ENCODE results near the gene ADAMTS12. TPM values are rescaled to one million over a fixed set of nuclear protein-coding genes. Genes with fewer than 3 reads are reported as not detected.
A peak's percentile ranks its signal among the peaks of the same experiment; 100 is the strongest.

The ADAMTS12 gene
- total and polyA plus RNA-seq, 10 of the 15 experiments (the other 5 are each of a cell fraction or from before 2014, with no cell fraction given): 0.11 to 35.8 (median 20.7) TPM

GRCh38 chr5:33659526-33660169, 232.1 kb downstream of the ADAMTS12 start (continued):
- TF ChIP-seq PRDM15 (CRISPR knock-in tag; IDR thresholded peaks at IDR 0.05): no peak
- TF ChIP-seq HDGF (IDR thresholded peaks at IDR 0.05): no peak
- no peak for TF ChIP-seq MTA3 (IDR thresholded peaks at IDR 0.05; ENCODE audit: borderline replicate concordance, low read length)
- TF ChIP-seq CBX3 (IDR thresholded peaks at IDR 0.05; ENCODE audit: borderline replicate concordance, low read depth): no peak
- TF ChIP-seq MAX (IDR thresholded peaks at IDR 0.05; ENCODE audit: low read depth, low read length): no peak
- TF ChIP-seq SREBF1 (IDR thresholded peaks at IDR 0.05; ENCODE audit: low read length): no peak

- in situ Hi-C loops (cut with MboI) (no loop called here), intact Hi-C loops (cut with micrococcal nuclease; ENCODE audit: unreplicated experiment) (no loop called here)
- ChIA-PET POLR2A (no interaction called here), RAD21 (ENCODE audit: unreplicated experiment) (interaction anchor here (1.4 kb wide), 1 partner anchor 276 kb away, joined by 4 read pairs; no protein-coding TSS in a partner anchor), CTCF (interaction anchor here (0.8 to 1.5 kb wide), 3 partner anchors 8 to 17 kb away, joined by 3 read pairs; no protein-coding TSS in a partner anchor), SMC1A (ENCODE audit: uncharacterized antibody, unreplicated experiment) (interaction anchor here (0.6 to 1.6 kb wide), 4 partner anchors 18 to 274 kb away, joined by 3 read pairs; no protein-coding TSS in a partner anchor)
- DNase-seq (ENCODE audit: low read depth, low spot score) (no peak), FAIRE-seq (peak; percentile 52), ATAC-seq (no peak)
- Histone ChIP-seq H3K27me3 (replicated peaks in 1 of 2; ENCODE audit: control insufficient read depth in 2 of 2, insufficient read depth in 2 of 2, low read length in 1 of 2) (no peaks in the 10 kb centered on the region), H3K27ac (ENCODE audit: control insufficient read depth, insufficient read depth) (no peak overlapping the region), H3K4me3 (no peak overlapping the region), H3K36me3 (ENCODE audit: control insufficient read depth in 2 of 2, insufficient read depth in 2 of 2, low read length in 1 of 2) (no peaks in the 10 kb centered on the region; a peak in 2 of 4 replicates), H3K79me2 (ENCODE audit: control insufficient read depth, insufficient read depth, low read length) (no peaks in the 10 kb centered on the region), H3K9ac (ENCODE audit: control insufficient read depth, insufficient read depth, low read length) (no peak overlapping the region), H3K9me3 (replicated peaks; ENCODE audit: control insufficient read depth, insufficient read depth, low read length) (no peaks in the 10 kb centered on the region), H2AFZ (ENCODE audit: control insufficient read depth, low read depth, low read length) (no peak overlapping the region), H3K4me1 (ENCODE audit: control insufficient read depth, insufficient read depth, low read length) (no peaks in the 10 kb centered on the region), H3K4me2 (ENCODE audit: control insufficient read depth, insufficient read depth) (no peak overlapping the region), H4K20me1 (ENCODE audit: control insufficient read depth, insufficient read depth) (no peaks in the 10 kb centered on the region)
- 79% methylated on average over 5 of the region's 5 CpGs for WGBS (ENCODE audit: insufficient coverage, insufficient replicate concordance, low lambda C conversion rate, missing lambda C conversion rate)
- BruUV-seq (replicated peaks): no TSS peak
- TF ChIP-seq ASH2L (IDR thresholded peaks at IDR 0.05; ENCODE audit: borderline replicate concordance, low read depth): no peak
- no peak for TF ChIP-seq BCLAF1 (IDR thresholded peaks at IDR 0.05)
- no peak for TF ChIP-seq CTCF (IDR thresholded peaks at IDR 0.05 in 2 of 3, conservative IDR thresholded peaks at IDR 0.05 in 1 of 3; ENCODE audit: control insufficient read depth in 2 of 3, extremely low read depth in 1 of 3, insufficient read depth in 1 of 3, low read depth in 3 of 3, low read length in 3 of 3)
- TF ChIP-seq CBX3 (IDR thresholded peaks at IDR 0.05; ENCODE audit: borderline replicate concordance, low read depth): no peak
Observed at GRCh38 chr5:33657804-33658440, 233.9 kb downstream of the ADAMTS12 start.
